Sigmoid colon (tissue), 7 donors: ENCODE measurements around the gene ASH1L. TPM values are rescaled to one million over a fixed set of nuclear protein-coding genes. Genes with fewer than 3 reads are reported as not detected.
"Not testable (repeated sequence)": the region's sequence is repeated elsewhere in the genome, so short reads cannot be mapped to it uniquely, and the experiment has no call there.

Source experiments
- DNase-seq: peaks from one replicate; pipeline ENCODE4 v3.0.0-alpha.2; 2019
- H3K27ac ChIP-seq, 4 donors: fragments of 200-600 bp; sonication (generic); one replicate each; pipeline ENCODE4 v1.5.1; 2016 to 2019; ENCODE audit warnings: mild to moderate bottlenecking in 1 of 4
- H3K27me3 ChIP-seq, 3 donors: fragments of 200-600 bp; sonication (generic); one replicate each; pipeline ENCODE4 v1.5.1; 2019; ENCODE audit warnings: mild to moderate bottlenecking in 1 of 3
- H3K36me3 ChIP-seq, 4 donors: fragments of 200-600 bp; sonication (generic); one replicate each; pipeline ENCODE4 v1.5.1; 2016 to 2019
- H3K4me1 ChIP-seq, 4 donors: fragments of 200-600 bp; sonication (generic); one replicate each; pipeline ENCODE4 v1.5.1; 2017 to 2019
- H3K4me3 ChIP-seq, 4 donors: fragments of 200-600 bp; sonication (generic); one replicate each; pipeline ENCODE4 v1.5.1; 2017 to 2019; ENCODE audit warnings: mild to moderate bottlenecking in 2 of 4, moderate library complexity in 1 of 4
- H3K9me3 ChIP-seq, 4 donors: fragments of 200-600 bp in 3 of 4; sonication (generic) in 3 of 4; one replicate each; pipeline versions ENCODE4 v1.5.1 to v1.6.1; 2013 to 2019
- EP300 ChIP-seq, 4 donors: sonication (generic); formaldehyde crosslinking; IDR thresholded peaks; one replicate each; pipeline ENCODE4 v1.6.1; 2017; ENCODE audit warnings: antibody characterized with exemption in 4 of 4
- POLR2A ChIP-seq, 2 donors: fragments of 450-650 bp; IDR thresholded peaks; one replicate each; pipeline ENCODE4 v1.6.1; 2016; ENCODE audit warnings: antibody characterized with exemption in 2 of 2, mild to moderate bottlenecking in 2 of 2, moderate library complexity in 2 of 2
- POLR2AphosphoS5 ChIP-seq, 4 donors: sonication (generic); formaldehyde crosslinking; IDR thresholded peaks; one replicate each; pipeline ENCODE4 v1.6.1; 2017; ENCODE audit warnings: antibody characterized with exemption in 4 of 4
- WGBS, 2 donors: extraction: QIAGEN DNeasy Blood & Tissue Kit; methylation state at CpG; one replicate each; pipeline ENCODE4 v1.1.7; 2013; 5-methylcytosine and 5-hydroxymethylcytosine counted together
- intact Hi-C: fragments of 100-400 bp; cut with DNase I; formaldehyde crosslinking; loops from one replicate; pipeline ENCODE4 v1.15.1; 2023
- polyA plus RNA-seq, 3 donors: library from polyadenylated mRNA; stranded (reverse); fragments of 200-250 nt; gene quantifications; one replicate each; pipeline ENCODE4 v1.2.3, GENCODE V29; 2013
- total RNA-seq, 4 donors: library from RNA; depleted of rRNA; stranded (reverse); fragments of >200 nt; gene quantifications; one replicate each; pipeline ENCODE4 v1.1.0, GENCODE V29; 2016
- TF ChIP-seq, protein P1 (sequence below), 4 experiments: fragments of 450-650 bp in 3 of 4; fragments of 200-600 bp in 1 of 4; IDR thresholded peaks; one replicate each; pipeline ENCODE4 v1.5.1; 2016 to 2019; ENCODE audit warnings: antibody characterized with exemption in 4 of 4, mild to moderate bottlenecking in 3 of 4, moderate library complexity in 2 of 4
- donor health status: healthy with polysubstance abuse.
- donor health status: Bipolar disorder and iron deficiency.
- donor health status: healthy.

Gene ASH1L
- total and polyA plus RNA-seq, 7 donors, result 4.2 to 70.6 (median 62.4) TPM

- Histone ChIP-seq H3K9me3 (no peaks in the 10 kb centered on the region), H3K4me3 (no peak overlapping the region), H3K4me1 (peaks cover 0 to 11% (median 6%) of the 10 kb centered on the region in 4 donors), H3K36me3 (peaks cover 0 to 17% (median 1%) of the 10 kb centered on the region in 4 donors), H3K27ac (no peak overlapping the region), H3K27me3 (no peaks in the 10 kb centered on the region)
- TF ChIP-seq EP300 (IDR thresholded peaks at IDR 0.05) (no peak), POLR2A (IDR thresholded peaks at IDR 0.05) (no peak)
- WGBS, 2 donors, result 51 to 89% methylated on average over 4 of the region's 4 CpGs
- no peak for DNase-seq
- intact Hi-C loops, result no loop called here
Measured at GRCh38 chr1:155518484-155518883, 44.1 kb downstream of the ASH1L start.

GRCh38 chr1:155514582-155515187, 47.9 kb downstream of the ASH1L start:
- Histone ChIP-seq H3K4me1 (peaks cover 0 to 9% (median 0%) of the 10 kb centered on the region in 4 donors), H3K27me3 (no peaks in the 10 kb centered on the region), H3K4me3 (no peak overlapping the region), H3K36me3 (peaks cover 0 to 17% (median 0%) of the 10 kb centered on the region in 4 donors), H3K9me3 (no peaks in the 10 kb centered on the region), H3K27ac (no peak overlapping the region)
- intact Hi-C loops, result no loop called here
- 72 to 90% methylated on average over 14 of the region's 14 CpGs for WGBS, 2 donors
- no peak for TF ChIP-seq POLR2AphosphoS5 (IDR thresholded peaks at IDR 0.05)
- TF ChIP-seq, protein P1, sequence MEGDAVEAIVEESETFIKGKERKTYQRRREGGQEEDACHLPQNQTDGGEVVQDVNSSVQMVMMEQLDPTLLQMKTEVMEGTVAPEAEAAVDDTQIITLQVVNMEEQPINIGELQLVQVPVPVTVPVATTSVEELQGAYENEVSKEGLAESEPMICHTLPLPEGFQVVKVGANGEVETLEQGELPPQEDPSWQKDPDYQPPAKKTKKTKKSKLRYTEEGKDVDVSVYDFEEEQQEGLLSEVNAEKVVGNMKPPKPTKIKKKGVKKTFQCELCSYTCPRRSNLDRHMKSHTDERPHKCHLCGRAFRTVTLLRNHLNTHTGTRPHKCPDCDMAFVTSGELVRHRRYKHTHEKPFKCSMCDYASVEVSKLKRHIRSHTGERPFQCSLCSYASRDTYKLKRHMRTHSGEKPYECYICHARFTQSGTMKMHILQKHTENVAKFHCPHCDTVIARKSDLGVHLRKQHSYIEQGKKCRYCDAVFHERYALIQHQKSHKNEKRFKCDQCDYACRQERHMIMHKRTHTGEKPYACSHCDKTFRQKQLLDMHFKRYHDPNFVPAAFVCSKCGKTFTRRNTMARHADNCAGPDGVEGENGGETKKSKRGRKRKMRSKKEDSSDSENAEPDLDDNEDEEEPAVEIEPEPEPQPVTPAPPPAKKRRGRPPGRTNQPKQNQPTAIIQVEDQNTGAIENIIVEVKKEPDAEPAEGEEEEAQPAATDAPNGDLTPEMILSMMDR (IDR thresholded peaks at IDR 0.05), result no peak
- TF ChIP-seq EP300 (IDR thresholded peaks at IDR 0.05), result no peak
- TF ChIP-seq POLR2A (IDR thresholded peaks at IDR 0.05), result no peak
- DNase-seq, result no peak

DNA sequence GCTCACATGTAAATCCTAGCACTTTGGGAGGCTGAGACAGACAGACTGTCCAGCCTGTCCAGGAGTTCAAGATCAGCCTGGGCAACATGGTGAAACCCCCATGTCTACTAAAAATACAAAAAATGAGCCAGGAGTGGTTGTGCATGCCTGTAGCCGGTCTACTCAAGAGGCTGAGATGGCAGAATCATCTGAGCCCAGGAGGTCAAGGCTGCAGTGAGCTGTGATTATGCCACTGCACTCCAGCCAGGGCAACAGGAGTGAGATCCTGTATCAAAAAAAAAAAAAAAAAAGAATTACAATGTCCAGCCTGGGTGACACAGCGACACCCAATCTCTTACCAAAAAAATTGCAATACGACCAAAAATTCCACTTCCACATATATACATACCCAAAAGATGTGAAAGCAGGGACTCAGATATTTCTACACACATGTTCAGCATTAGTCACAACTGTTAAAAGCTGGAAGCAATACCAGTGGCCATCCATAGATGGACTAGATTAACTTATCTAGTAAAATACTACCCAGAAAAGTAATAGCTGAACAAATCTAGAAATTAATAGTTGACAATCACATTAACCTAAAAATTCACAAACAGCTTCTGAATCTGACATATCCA, 49.2 kb downstream of the ASH1L start:
- Histone ChIP-seq H3K9me3 (no peaks in the 10 kb centered on the region), H3K27me3 (no peaks in the 10 kb centered on the region), H3K27ac (no peak overlapping the region), H3K4me1 (peaks cover 0 to 11% (median under 1%) of the 10 kb centered on the region in 4 donors), H3K36me3 (peaks cover 0 to 8% (median 0%) of the 10 kb centered on the region in 4 donors), H3K4me3 (no peak overlapping the region)
- intact Hi-C loops, result no loop called here
- WGBS, 2 donors, result 87 to 94% methylated on average over 3 of the region's 3 CpGs
- no peak for DNase-seq
- no peak for TF ChIP-seq EP300 (IDR thresholded peaks at IDR 0.05)
- no peak for TF ChIP-seq POLR2AphosphoS5 (IDR thresholded peaks at IDR 0.05)

DNA sequence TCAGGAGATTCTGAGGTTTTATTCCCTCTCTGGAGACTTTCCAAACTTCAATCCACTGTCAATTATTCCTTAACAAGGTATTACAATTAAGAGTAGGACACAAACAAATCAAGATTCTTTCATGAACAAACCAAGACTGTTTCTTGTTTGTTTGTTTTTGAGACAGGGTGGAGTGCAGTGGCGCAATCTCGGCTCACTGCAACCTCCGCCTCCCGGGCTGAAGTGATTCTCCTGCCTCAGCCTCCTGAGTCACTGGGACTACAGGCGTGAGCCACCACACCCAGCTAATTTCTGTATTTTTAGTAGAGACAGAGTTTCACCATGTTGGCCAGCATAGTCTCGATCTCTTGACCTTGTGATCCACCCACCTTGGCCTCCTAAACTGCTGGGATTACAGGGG, 51.2 kb downstream of the ASH1L start:
- WGBS, 2 donors, result 53 to 85% methylated on average over 6 of the region's 6 CpGs
- H3K36me3 ChIP-seq, H3K9me3 ChIP-seq, H3K27ac ChIP-seq, intact Hi-C loops, H3K27me3 ChIP-seq, DNase-seq, H3K4me3 ChIP-seq: not testable (repeated sequence)
- peaks cover 0 to 17% (median 13%) of the 10 kb centered on the region in 4 donors for H3K4me1 ChIP-seq

- H3K27ac ChIP-seq, result no peak overlapping the region
- intact Hi-C loops, result no loop called here
- WGBS, 2 donors, result 81 to 87% methylated on average over 2 of the region's 2 CpGs
- no peaks in the 10 kb centered on the region for H3K27me3 ChIP-seq
- no peak overlapping the region for H3K4me3 ChIP-seq
- H3K9me3 ChIP-seq, result no peaks in the 10 kb centered on the region
- peaks cover 0 to 22% (median 18%) of the 10 kb centered on the region in 4 donors for H3K4me1 ChIP-seq
- TF ChIP-seq, protein P1 (IDR thresholded peaks at IDR 0.05), result no peak
- no peak for TF ChIP-seq POLR2AphosphoS5 (IDR thresholded peaks at IDR 0.05)
- no peak for TF ChIP-seq EP300 (IDR thresholded peaks at IDR 0.05)
- TF ChIP-seq POLR2A (IDR thresholded peaks at IDR 0.05), result no peak
- DNase-seq, result no peak
- H3K36me3 ChIP-seq, result peaks cover 0 to 8% (median 0%) of the 10 kb centered on the region in 4 donors
Measured at GRCh38 chr1:155509064-155509463, 53.5 kb downstream of the ASH1L start.

DNA sequence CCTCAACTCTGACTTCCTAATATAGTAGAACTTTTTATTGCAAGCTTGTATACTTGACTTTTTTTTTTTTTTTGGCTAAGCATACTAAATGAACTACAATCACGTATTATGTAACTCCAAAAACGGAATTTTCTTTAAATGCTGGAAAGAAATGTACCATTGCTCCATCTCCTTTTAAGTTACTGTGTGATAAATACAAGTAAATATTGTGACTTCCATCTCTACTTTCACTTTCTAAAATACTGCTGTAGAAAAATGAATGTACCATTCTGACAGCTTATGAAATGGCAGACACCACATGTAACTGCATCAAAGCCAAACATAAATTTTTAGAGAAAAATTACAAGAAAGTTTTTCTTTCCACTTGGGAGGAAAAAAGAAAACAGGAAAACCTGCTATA, 54.7 kb downstream of the ASH1L start:
- Histone ChIP-seq H3K36me3 (peaks cover 0 to 5% (median 0%) of the 10 kb centered on the region in 4 donors), H3K27me3 (no peaks in the 10 kb centered on the region), H3K27ac (peak overlapping the region in 2 of 4 donors; percentile 3 to 19), H3K4me1 (peaks cover 0 to 33% (median 29%) of the 10 kb centered on the region in 4 donors), H3K4me3 (no peak overlapping the region), H3K9me3 (no peaks in the 10 kb centered on the region)
- WGBS, 2 donors, result 45 to 58% methylated on average over 2 of the region's 2 CpGs
- no peak for DNase-seq
- intact Hi-C loops, result no loop called here
- no peak for TF ChIP-seq POLR2A (IDR thresholded peaks at IDR 0.05)
- no peak for TF ChIP-seq EP300 (IDR thresholded peaks at IDR 0.05)
- TF ChIP-seq, protein P1 (IDR thresholded peaks at IDR 0.05), result no peak
- no peak for TF ChIP-seq POLR2AphosphoS5 (IDR thresholded peaks at IDR 0.05)

- H3K9me3 ChIP-seq, H3K27me3 ChIP-seq, DNase-seq, intact Hi-C loops, H3K27ac ChIP-seq, H3K4me3 ChIP-seq, H3K36me3 ChIP-seq: not testable (repeated sequence)
- H3K4me1 ChIP-seq, result peaks cover 0 to 41% (median 32%) of the 10 kb centered on the region in 4 donors
- WGBS, 2 donors, result 94 to 96% methylated on average over 3 of the region's 3 CpGs
Measured at GRCh38 chr1:155505963-155506362, 56.6 kb downstream of the ASH1L start.
